ENCODE measurements around the gene ACTL6B. TPM values are rescaled to one million over a fixed set of nuclear protein-coding genes. Genes with fewer than 3 reads are reported as not detected.
A peak's percentile ranks its signal among the peaks of the same experiment; 100 is the strongest.

The ACTL6B gene
- total RNA-seq, 1 donor from 2014 or later: not detected

DNA sequence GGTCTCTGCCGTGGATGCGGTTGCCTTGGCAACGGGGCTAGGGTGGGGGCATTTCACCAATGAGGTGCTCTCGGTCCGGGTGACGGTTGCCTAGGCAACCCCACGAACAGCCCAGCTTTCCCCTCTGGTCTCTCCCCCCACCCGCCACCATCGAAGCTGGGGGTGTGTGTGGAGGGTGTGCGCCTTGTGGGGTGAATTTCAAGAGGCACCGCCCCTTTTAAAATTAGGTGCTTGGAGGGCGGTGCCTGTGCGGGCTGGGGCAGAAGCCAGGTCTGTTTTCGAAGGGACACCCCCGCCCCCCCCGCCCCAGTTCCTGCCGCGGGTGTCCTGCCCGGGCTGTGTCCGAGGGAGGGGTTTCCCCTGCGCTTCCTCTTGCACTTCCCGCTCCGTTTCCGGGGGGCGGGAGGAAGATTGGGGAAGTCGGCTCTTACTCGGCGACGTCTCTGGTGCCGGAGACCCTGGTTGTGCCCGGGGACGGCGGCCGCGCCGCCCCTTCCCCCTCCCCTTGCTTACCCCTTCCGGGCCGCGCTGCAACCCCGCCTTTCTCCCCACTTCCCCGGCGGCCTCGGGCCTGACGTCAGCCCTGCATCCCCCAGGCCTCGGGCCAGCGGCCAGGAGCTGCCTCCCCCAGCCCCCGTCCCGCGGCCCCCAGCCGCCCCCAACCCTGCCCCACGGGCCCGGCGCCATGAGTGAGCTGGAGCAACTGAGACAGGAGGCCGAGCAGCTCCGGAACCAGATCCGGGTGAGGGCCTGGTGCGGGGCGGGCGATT lies 19.5 kb upstream of the ACTL6B start:
- Mint-ChIP-seq H3K27me3 (ENCODE audit: low read depth) (no peaks in the 10 kb centered on the region), H3K27ac (ENCODE audit: unreplicated experiment) (peak overlapping the region; percentile 66), H3K36me3 (ENCODE audit: low read depth) (peaks cover 7% of the 10 kb centered on the region), H3K4me1 (ENCODE audit: low read depth) (peaks cover 6% of the 10 kb centered on the region), H3K4me3 (ENCODE audit: unreplicated experiment) (peak overlapping the region; percentile 68), H3K9me3 (ENCODE audit: low read depth) (no peaks in the 10 kb centered on the region)
- TF ChIP-seq CTCF (IDR thresholded peaks at IDR 0.05): no peak
- DNase-seq (ENCODE audit: low spot score): peak; percentile 93

DNA sequence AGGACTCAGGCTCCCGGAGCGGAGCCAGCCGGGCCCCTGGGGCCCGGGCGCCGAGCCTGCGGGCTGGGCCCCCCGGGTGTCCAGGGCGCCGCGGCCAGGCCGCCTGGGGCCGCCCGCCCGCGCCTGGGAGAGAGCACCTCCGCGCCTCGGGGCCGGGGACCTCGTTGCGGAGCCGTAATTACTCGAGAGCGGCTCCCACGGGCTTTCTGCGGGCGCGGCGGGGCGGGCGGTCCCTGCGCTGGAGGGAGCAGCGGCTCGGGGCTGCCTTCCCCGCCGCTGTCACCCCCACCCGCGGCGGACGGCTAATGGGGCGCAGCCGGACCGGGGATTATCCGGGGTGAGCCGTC lies 18.8 kb upstream of the ACTL6B start:
- DNase-seq (ENCODE audit: low spot score): no peak
- TF ChIP-seq CTCF (IDR thresholded peaks at IDR 0.05): no peak
- Mint-ChIP-seq H3K36me3 (ENCODE audit: low read depth) (peaks cover 7% of the 10 kb centered on the region), H3K9me3 (ENCODE audit: low read depth) (no peaks in the 10 kb centered on the region), H3K27ac (ENCODE audit: unreplicated experiment) (peak overlapping the region; percentile 88), H3K4me1 (ENCODE audit: low read depth) (peaks cover 6% of the 10 kb centered on the region), H3K27me3 (ENCODE audit: low read depth) (no peaks in the 10 kb centered on the region), H3K4me3 (ENCODE audit: unreplicated experiment) (peak overlapping the region; percentile 93)

- H3K4me1 Mint-ChIP-seq (ENCODE audit: low read depth): peaks cover 6% of the 10 kb centered on the region
- H3K27ac Mint-ChIP-seq (ENCODE audit: unreplicated experiment): peak overlapping the region; percentile 88
- TF ChIP-seq CTCF (IDR thresholded peaks at IDR 0.05): no peak
- H3K9me3 Mint-ChIP-seq (ENCODE audit: low read depth): no peaks in the 10 kb centered on the region
- peaks cover 7% of the 10 kb centered on the region for H3K36me3 Mint-ChIP-seq (ENCODE audit: low read depth)
- peaks cover 3% of the 10 kb centered on the region for H3K27me3 Mint-ChIP-seq (ENCODE audit: low read depth)
- DNase-seq (ENCODE audit: low spot score): no peak
- H3K4me3 Mint-ChIP-seq (ENCODE audit: unreplicated experiment): peak overlapping the region; percentile 93
These were observed 18.3 kb upstream of the ACTL6B start for GRCh38 chr7:100674411-100675104.

GRCh38 chr7:100673942-100674410 lies 17.7 kb upstream of the ACTL6B start:
- no peak for TF ChIP-seq CTCF (IDR thresholded peaks at IDR 0.05)
- Mint-ChIP-seq H3K27me3 (ENCODE audit: low read depth) (peaks cover 3% of the 10 kb centered on the region), H3K4me1 (ENCODE audit: low read depth) (peaks cover 6% of the 10 kb centered on the region), H3K4me3 (ENCODE audit: unreplicated experiment) (peak overlapping the region; percentile 93), H3K27ac (ENCODE audit: unreplicated experiment) (peak overlapping the region; percentile 88), H3K9me3 (ENCODE audit: low read depth) (no peaks in the 10 kb centered on the region), H3K36me3 (ENCODE audit: low read depth) (peaks cover 4% of the 10 kb centered on the region)
- DNase-seq (ENCODE audit: low spot score): no peak

GRCh38 chr7:100673302-100673941 lies 17.2 kb upstream of the ACTL6B start, which contains the start of gene GNB2:
Gene GNB2, plus strand, starts transcription at chr7:100673740. Its CDS starts 2,526 bp downstream, at chr7:100676266.
- no peaks in the 10 kb centered on the region for H3K9me3 Mint-ChIP-seq (ENCODE audit: low read depth)

More at GRCh38 chr7:100673302-100673941, 17.2 kb upstream of the ACTL6B start, which contains the start of gene GNB2:
- Mint-ChIP-seq H3K27me3 (ENCODE audit: low read depth) (peaks cover 3% of the 10 kb centered on the region), H3K4me3 (ENCODE audit: unreplicated experiment) (peak within 1 kb of the TSS; percentile 93), H3K36me3 (ENCODE audit: low read depth) (peaks cover 3% of the 10 kb centered on the region), H3K4me1 (ENCODE audit: low read depth) (peaks cover 6% of the 10 kb centered on the region), H3K27ac (ENCODE audit: unreplicated experiment) (peak within 1 kb of the TSS; percentile 97)
- peak; percentile 100 for DNase-seq (ENCODE audit: low spot score)
- no peak for TF ChIP-seq CTCF (IDR thresholded peaks at IDR 0.05)
